Measurements from ENCODE around the gene ABCA3. TPM values are rescaled to one million over a fixed set of nuclear protein-coding genes. Genes with fewer than 3 reads are reported as not detected.

Gene ABCA3
- total and polyA plus RNA-seq, 12 donors = 3.3 to 30.8 (median 21.6) TPM

DNA sequence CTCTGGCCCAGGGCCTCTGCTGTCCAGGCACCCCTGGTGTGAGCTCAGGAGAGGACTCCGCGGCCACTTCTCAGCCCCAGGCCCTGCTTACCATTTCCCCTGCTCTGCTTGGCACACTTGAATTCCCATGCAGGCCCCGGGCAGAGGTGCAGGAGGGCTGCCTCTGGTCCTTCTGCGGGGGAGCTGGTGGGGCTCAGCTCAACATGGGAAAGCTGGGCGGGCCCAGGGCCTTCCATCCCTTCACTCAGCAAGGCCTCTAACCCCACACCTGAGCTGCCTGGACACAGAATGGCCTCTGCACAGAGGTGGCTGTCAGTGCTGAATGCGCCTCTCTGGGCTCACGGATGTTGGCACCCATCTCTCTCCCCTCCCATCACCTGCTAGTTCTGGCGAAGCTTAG is 60.1 kb downstream of the ABCA3 start:
- no peak for DNase-seq
- Histone ChIP-seq H3K27me3 (no peaks in the 10 kb centered on the region), H3K4me1 (replicated peaks in 1 of 2) (no peaks in the 10 kb centered on the region), H3K27ac (no peak overlapping the region), H3K36me3 (replicated peaks in 1 of 2) (peaks cover 0 to 4% of the 10 kb centered on the region in 2 donors), H3K4me3 (no peak overlapping the region), H3K9me3 (replicated peaks in 1 of 3) (no peaks in the 10 kb centered on the region)
- 91 to 97% (median 95%) methylated on average over 6 to 8 of the region's 8 CpGs for WGBS, 4 donors
- intact Hi-C loops (cut with DNase I) = no loop called here
- TF ChIP-seq POLR2A (IDR thresholded peaks at IDR 0.05) = no peak
- TF ChIP-seq, protein P1, sequence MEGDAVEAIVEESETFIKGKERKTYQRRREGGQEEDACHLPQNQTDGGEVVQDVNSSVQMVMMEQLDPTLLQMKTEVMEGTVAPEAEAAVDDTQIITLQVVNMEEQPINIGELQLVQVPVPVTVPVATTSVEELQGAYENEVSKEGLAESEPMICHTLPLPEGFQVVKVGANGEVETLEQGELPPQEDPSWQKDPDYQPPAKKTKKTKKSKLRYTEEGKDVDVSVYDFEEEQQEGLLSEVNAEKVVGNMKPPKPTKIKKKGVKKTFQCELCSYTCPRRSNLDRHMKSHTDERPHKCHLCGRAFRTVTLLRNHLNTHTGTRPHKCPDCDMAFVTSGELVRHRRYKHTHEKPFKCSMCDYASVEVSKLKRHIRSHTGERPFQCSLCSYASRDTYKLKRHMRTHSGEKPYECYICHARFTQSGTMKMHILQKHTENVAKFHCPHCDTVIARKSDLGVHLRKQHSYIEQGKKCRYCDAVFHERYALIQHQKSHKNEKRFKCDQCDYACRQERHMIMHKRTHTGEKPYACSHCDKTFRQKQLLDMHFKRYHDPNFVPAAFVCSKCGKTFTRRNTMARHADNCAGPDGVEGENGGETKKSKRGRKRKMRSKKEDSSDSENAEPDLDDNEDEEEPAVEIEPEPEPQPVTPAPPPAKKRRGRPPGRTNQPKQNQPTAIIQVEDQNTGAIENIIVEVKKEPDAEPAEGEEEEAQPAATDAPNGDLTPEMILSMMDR (IDR thresholded peaks at IDR 0.05) = no peak

DNA sequence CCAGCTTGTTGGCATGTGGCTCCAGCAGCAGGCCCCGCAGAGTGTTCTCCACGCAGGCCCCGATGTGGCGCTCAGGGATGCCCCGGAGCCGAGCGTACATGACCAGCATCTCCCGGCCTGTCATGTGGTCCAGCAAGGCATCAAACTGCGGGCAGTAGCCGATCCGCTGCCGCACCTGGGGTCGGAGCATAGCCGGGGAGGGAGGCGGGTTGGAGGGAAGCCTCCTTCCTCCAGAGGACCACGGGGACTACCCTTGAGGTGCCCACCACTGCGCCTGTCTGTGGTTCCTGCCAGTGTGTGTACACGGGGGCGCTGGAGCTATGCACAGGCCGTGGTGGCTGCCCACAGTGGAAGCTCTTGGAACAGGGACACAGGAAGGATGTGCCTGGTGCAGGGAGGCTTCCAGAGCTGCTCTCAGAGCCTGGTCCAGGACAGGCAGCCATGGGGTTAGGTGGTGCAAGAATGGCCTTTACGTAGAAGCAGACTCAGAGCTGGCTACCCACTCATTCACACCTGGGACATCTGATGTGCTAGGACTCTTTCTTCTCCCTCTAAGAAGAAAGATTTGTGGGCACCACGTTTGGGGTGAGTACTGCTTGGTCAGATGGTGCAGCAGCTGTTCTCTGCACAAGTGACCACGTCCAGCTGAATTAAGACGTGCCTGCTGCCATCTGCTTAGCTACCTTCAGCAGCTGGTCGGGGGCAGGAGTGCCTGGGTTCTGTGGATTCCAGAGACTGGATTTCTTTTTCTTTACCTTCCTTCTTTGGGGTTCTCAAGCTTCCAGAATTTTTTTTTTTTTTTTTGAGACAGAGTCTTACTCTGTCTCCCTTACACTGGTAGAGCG is 61.4 kb downstream of the ABCA3 start:
- 88 to 92% (median 90%) methylated on average over 6 to 26 of the region's 26 CpGs for WGBS, 4 donors
- intact Hi-C loops (cut with DNase I) = no loop called here

DNA sequence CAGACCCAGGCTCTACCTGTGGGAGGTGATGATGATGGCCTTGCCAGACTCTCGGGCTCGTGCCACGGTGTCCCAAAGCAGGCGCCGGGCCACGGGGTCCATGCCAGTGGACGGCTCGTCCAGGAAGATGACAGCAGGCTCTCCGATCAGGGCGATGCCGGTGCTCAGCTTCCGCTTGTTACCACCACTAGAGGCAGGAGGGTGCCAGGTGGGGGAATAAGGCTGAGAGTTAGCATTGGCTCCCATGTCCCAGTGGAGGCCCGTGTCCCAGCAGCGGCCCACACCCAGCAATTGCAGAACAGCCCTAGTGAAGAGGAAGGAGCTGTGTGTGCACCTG is 62.3 kb downstream of the ABCA3 start:
- H3K27ac ChIP-seq = no peak overlapping the region
- no peak for TF ChIP-seq POLR2A (IDR thresholded peaks at IDR 0.05)
- TF ChIP-seq, protein P1 (IDR thresholded peaks at IDR 0.05) = no peak
- H3K9me3 ChIP-seq (replicated peaks in 1 of 3) = no peaks in the 10 kb centered on the region
- WGBS, 4 donors = 80 to 100% (median 87%) methylated on average over 1 to 14 of the region's 14 CpGs
- H3K27me3 ChIP-seq = no peaks in the 10 kb centered on the region
- H3K4me3 ChIP-seq = no peak overlapping the region
- intact Hi-C loops (cut with DNase I) = no loop called here
- DNase-seq = no peak
- no peaks in the 10 kb centered on the region for H3K4me1 ChIP-seq (replicated peaks in 1 of 2)
- no peaks in the 10 kb centered on the region for H3K36me3 ChIP-seq (replicated peaks in 1 of 2)

More for the DNA sequence above, 61.4 kb downstream of the ABCA3 start:
- Histone ChIP-seq H3K4me1 (replicated peaks in 1 of 2) (no peaks in the 10 kb centered on the region), H3K9me3 (replicated peaks in 1 of 3) (no peaks in the 10 kb centered on the region), H3K4me3 (no peak overlapping the region), H3K27ac (no peak overlapping the region), H3K36me3 (replicated peaks in 1 of 2) (peaks cover 0 to 2% of the 10 kb centered on the region in 2 donors), H3K27me3 (no peaks in the 10 kb centered on the region)
- TF ChIP-seq POLR2A (IDR thresholded peaks at IDR 0.05) = no peak
- TF ChIP-seq, protein P1 (IDR thresholded peaks at IDR 0.05) = no peak
- no peak for DNase-seq

DNA sequence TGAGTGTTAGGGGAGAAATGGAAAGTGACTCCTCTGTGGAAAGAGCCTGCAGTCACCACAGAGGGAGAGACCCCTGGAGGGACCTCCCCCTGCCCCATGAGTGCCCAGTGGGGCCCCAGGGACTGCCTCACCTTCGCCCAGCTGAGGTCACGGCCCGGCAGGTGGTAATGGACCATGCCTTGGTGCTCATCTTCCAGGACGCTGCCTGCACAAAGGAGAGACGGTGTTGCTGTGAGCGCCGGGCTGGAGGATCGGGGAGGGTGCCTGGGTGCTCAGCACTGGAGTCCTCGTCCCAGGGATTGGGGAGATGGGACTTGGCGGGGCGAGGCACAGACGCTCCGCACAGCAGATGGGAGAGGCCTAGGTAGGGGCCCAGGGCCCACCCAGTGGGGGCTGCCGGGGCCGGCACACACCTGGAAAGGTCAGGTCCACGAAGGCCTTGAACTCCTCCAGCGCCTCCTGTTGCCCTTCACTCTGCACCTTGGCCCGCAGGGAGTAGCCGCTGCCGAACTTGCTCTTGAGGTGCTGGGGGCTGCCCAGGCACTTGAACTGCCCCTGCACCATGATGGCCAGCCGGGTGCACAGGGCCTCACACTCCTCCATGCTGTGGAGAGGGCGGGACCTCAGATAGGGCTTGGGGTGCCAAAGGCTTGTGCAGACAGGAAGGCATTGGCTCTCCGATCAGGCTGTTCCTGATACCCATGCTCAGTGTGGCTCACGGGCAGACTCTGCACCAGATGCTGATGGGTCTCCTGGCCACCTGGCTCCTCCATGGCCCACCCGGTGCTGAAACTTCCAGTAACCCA is 62.9 kb downstream of the ABCA3 start:
- TF ChIP-seq, protein P1 (IDR thresholded peaks at IDR 0.05) = no peak
- TF ChIP-seq POLR2A (IDR thresholded peaks at IDR 0.05) = no peak
- Histone ChIP-seq H3K27ac (no peak overlapping the region), H3K9me3 (replicated peaks in 1 of 3) (no peaks in the 10 kb centered on the region), H3K4me3 (no peak overlapping the region), H3K36me3 (replicated peaks in 1 of 2) (no peaks in the 10 kb centered on the region), H3K4me1 (replicated peaks in 1 of 2) (no peaks in the 10 kb centered on the region), H3K27me3 (no peaks in the 10 kb centered on the region)
- DNase-seq = no peak
- WGBS, 4 donors = 85 to 90% (median 90%) methylated on average over 17 to 25 of the region's 25 CpGs
- intact Hi-C loops (cut with DNase I) = no loop called here

Measured in adrenal gland (tissue), 12 donors.